NOMO-1 treated with DMSO at 0.1 percent for 48 hours (cell line): ENCODE data around the gene GNA14.
"Not testable (repeated sequence)": the region's sequence is repeated elsewhere in the genome, so short reads cannot be mapped to it uniquely, and the experiment has no call there.

Experiments
- DNase-seq: peaks from one replicate; lab custom pipeline; 2025; ENCODE audit not compliant: unreplicated experiment; lab: John Stamatoyannopoulos, UW

The GNA14 gene

DNA sequence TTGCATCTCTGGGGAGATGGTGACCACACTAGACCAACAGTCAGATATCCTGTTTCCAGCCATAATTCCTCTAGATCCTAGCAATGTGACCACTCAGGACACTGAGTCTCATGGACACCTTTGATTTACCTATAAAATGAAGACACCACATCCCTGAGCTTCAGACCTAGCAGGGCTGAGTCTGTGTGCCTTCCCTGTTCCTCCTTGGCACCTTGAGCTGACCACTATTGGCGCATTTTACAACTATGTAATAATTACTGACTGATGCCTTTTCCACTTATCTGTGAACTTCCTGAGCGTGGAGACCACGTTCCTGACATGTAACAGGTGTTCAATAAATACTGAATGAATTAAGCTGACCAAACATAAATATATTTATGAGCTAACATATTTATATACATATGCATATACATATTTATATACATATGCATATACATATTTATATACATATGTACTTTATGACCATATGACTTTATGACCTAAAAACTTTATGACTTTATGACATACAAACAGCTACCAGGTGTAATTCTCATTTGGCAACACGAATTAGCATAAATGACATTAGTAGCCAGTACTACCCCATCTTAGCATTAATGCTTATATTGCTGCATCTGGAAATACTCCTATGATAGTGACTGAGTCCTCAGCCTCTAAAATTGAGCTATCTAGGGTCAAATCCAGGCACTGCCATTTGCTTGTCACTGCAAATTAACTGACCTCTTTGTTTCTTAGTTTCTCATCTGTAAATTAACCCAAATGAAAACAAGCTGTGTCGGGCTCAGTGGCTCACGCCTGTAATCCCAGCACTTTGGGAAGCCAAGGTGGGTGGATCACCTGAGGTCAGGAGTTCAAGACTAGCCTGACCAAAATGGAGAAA lies 150.6 kb downstream of the GNA14 start:
- DNase-seq: no peak

DNA sequence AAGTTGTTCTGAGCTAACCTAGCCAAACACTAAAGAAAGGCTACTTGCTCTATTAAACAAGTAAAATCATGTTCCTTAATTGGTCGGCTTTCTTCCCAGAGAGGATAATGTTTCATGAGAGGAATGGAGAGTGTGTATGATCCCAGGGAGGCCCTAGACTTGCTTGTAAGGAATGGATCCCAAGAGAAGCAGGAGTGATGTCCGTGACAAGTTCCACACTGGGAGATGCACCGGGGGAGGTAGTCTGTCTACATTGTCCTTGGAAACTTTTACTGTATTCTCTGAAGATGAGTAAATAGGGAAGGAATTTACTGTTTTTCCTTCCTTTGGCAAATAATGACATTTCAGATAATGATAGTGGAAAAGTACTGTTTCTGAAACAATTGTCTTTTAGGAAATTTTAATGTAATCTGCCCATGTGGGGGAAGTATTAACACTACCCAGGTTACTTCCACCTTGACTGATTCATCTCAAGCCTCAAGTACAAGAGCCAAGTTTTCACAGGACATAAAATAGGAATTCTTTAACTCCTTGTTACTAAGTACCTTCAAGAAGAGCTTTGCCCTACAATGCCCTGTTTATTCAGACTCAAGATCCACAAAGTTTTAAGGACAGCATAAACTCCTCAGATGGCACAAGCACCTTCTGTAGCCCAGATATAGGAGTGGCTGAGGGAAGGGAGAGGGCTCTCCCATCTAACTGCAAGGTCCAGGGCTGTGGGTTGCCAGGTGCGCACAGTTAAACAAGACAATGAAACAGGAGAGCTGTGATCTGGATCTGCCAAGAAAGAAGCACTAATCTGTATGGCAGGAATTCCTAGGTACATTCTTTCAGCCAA lies 152.1 kb downstream of the GNA14 start:
- no peak for DNase-seq

DNA sequence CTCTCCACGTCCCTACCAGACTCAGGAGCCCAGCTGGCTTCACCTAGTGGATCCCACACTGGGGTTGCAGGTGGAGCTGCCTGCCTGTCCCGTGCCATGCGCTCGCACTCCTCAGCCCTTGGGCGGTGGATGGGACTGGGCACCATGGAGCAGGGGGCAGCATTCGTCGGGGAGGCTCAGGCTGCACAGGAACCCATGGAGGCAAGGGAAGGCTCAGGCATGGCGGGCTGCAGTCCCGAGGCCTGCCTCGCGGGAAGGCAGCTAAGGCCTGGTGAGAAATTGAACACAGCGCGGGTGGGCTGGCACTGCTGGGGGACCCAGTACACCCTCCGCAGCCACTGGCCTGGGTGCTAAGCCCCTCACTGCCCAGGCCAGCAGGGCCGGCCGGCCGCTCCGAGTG lies 157.8 kb downstream of the GNA14 start:
- DNase-seq: not testable (repeated sequence)

- DNase-seq: not testable (repeated sequence)
Observed at GRCh38 chr9:77489405-77490163, 158.5 kb downstream of the GNA14 start.

- DNase-seq: peak; percentile 0
Observed at GRCh38 chr9:77488439-77489126, 159.5 kb downstream of the GNA14 start.

DNA sequence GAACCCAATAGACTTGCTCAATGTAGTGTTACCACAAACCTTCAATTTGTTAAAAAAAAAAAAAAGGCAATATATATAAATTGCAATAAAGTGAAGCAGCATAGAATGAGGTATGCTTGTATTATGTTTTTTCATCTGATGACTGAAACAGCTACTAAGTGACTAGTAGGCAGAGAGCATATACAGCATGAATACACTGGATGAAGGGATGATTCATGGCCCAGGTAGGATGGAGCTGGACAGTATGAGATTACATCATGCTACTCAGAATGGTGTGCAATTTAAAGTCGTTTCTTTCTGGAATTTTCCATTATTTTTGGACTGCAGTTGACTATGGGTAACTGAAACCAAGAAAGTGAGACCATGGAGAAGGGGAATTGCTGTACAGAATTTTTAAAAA lies 161.2 kb downstream of the GNA14 start:
- no peak for DNase-seq

GRCh38 chr9:77486463-77486862 lies 161.7 kb downstream of the GNA14 start:
- DNase-seq: no peak

DNA sequence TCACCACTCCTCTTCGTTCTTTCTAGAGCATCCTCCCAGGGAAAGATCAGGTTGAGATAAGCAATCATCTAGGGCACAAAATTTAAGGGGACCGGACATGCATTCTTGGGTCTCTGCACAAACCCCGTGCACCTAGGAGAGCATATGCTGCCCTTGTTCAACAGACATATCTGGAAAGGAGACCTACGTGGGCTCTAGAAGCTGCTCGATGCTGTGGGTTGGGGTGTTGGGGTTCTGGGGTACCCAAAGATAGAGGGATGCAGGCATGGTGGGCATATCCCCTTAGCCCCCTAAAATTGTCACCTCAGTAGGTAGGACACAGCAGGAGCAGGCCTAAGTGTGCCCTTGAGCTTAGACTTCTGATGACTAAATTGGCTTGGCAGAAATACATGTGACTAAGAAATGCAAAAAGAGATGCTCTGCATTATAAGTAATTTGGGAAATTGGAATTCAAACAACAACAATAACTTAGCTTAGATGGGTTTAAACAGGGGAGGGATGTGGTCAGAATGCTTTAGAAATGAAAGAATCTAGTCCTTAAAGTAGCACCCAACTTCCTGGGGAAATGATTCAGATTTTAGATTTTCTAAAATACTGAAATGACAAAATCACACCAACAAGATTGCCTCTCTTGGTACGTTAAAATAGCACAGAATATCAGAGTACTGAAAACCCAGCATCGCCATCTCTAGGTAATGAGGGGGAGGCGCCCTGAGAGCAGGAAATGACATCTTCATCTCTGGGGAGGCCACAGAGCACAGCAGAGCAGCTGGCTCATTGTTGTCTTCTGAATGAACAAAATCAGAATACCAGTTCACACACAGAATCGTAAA lies 172.3 kb downstream of the GNA14 start:
- DNase-seq: no peak

DNA sequence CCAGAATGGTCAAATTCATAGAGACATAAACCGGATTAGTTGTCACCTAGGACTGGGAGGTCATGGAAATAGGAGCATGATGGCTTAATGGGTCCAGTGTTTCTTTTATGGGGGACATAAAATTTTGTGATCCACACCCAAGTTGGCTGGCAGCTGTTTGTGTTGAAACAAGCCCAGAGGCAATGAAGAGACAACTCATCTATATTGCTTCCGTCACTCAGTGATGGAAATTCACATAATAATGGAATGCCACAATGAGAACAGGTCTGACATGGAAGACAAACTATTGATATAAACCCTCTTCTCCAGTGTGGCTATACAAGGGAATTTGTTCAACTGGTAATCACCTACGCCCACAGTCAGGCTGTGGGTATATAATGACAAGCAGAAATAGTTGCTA lies 173.2 kb downstream of the GNA14 start:
- DNase-seq: no peak

GRCh38 chr9:77472646-77473045 lies 175.5 kb downstream of the GNA14 start:
- no peak for DNase-seq

- no peak for DNase-seq
Observed at GRCh38 chr9:77471572-77471971, 176.6 kb downstream of the GNA14 start.

GRCh38 chr9:77469515-77470231 lies 178.4 kb downstream of the GNA14 start:
- no peak for DNase-seq

DNA sequence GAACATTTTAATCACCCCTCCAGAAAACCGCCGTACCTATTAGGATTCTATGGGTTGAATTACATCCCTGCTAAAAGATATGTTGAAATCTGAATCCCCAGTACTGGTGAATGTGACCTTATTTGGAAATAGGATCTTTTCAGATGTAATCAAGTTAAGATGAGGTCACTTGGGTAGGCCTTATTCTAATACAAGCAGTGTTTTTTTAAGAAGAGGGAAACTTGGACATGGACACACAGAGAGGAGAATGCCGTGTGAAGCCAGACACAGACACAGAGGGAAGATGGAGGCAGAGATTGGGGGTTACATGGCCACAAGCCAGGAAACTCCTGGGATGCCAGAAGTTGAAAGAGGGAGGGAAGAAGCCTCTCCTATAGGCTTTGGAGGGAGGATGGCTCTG lies 183.5 kb downstream of the GNA14 start:
- no peak for DNase-seq

DNA sequence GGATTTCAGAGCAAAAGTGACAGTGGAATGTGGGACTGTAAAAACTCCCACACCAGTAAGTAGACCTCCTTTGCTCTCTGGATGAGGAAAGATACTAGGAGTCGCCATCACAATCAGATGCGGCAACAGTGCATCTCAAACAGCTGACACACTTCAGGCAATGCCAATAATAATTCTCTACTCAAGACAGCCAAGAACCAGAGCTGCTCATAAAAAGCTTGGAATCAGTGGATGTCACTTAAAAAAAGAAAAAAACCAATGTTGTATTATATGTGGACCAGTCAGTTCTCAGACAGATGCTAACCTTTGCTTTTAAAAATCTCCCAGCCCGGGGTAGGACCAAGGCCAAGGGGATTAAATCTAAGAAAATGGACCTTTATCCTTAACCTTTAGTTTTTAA lies 185.0 kb downstream of the GNA14 start:
- DNase-seq: no peak

GRCh38 chr9:77462066-77462465 lies 186.1 kb downstream of the GNA14 start:
- no peak for DNase-seq

DNA sequence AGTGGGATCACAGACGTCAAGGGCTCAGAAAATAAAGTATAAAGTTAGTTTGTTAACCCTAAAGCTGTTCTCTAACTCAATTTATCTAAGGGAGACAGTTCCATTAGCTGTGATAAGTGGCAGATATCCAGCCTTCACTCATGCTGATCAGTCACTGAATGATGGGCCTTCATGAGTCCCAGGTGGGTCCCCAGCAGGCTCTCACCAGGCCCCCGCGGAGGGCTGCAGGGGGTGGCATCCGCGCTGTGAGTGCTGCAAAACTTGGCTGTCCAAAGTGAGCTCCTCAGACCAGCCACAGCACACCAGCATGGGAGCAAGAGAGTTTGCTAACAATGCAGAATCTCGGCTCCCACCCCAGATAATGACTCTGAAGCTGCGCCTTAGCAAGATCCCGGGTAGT lies 187.2 kb downstream of the GNA14 start:
- DNase-seq: no peak

DNA sequence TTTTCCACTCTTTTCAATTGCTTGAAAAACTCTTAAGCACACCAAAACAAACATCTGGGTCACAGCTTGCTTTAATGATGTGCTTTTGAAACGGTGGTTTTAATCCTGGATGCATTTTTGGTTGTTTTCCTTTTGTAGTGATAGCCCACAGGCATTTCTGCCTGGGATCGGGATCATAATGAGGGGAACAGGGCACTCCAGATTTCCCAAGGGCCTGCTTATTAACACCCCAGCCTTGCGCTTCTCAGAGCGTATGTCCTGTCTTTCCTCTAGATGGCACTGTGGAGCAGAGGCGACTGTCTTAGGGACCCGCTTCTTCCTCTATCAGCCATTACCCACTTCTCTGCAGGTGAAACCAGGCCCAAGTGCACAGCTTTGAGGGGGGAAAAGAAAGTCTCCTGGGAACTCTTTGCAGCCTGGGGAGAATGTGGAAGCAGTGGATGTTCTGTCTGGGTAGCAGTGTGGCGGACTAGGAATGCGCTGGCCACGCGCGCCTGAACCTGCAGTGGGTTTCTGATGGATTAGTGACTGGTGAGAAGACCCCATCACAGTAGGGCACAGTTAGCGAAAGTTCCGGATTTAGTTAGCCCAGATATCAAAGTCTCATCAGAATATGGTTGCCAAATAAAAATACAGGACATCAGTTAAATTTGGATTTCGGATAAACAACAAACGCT lies 190.1 kb downstream of the GNA14 start:
- DNase-seq: peak; percentile 38

DNA sequence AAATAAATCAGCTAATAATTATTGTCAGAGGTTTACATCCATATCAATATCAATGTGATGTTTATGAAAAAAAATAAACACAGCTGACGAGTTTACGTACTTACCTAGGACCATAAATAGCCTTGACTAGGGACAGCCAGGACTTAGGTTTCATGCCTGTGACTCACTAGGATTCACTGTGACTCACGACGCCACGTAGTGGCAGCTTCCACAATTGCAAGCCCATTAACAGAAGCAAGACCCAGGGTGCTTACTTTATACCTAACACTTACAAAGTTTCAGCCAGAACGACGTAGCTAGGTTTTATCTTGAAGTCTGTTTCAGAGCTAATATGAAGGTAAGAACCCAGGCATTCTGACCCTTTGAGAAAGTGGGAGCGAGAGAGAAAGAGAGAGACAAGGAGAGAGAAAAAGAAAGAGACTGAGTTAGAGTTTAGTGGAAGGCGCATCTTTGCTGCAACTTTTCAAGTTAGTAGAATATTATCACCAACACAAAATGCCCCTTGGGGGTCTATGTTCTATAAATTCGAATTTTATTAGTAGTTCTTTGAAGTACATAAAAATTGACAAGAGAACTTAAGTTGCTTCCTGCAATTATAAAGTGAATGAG lies 191.2 kb downstream of the GNA14 start:
- DNase-seq: peak; percentile 49
